ENCODE results near the gene DUSP10.

DNA sequence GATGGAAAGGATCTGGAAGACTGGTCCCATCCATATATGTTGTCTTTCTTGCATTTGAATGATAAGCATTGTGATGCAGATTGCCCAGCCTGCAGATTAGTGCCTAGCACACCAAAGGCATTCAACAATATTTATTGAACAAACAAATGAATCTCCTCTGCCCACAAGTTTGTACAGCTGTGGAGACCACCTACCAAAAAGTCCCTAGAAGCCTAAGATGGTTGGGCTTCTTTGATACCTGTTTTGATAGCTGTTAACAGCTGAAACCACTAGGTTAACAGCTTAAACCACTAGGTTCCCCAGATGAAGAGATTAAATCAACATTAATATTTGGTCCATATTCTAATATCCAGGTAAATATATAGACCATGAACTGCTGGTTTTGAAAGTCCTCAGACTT is 9.8 kb downstream of the DUSP10 start:
- TF ChIP-seq POLR2A (IDR thresholded peaks at IDR 0.05): no peak
- TF ChIP-seq, protein P1, sequence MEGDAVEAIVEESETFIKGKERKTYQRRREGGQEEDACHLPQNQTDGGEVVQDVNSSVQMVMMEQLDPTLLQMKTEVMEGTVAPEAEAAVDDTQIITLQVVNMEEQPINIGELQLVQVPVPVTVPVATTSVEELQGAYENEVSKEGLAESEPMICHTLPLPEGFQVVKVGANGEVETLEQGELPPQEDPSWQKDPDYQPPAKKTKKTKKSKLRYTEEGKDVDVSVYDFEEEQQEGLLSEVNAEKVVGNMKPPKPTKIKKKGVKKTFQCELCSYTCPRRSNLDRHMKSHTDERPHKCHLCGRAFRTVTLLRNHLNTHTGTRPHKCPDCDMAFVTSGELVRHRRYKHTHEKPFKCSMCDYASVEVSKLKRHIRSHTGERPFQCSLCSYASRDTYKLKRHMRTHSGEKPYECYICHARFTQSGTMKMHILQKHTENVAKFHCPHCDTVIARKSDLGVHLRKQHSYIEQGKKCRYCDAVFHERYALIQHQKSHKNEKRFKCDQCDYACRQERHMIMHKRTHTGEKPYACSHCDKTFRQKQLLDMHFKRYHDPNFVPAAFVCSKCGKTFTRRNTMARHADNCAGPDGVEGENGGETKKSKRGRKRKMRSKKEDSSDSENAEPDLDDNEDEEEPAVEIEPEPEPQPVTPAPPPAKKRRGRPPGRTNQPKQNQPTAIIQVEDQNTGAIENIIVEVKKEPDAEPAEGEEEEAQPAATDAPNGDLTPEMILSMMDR (IDR thresholded peaks at IDR 0.05): no peak
